ENCODE measurements around the gene BRD9. TPM values are rescaled to one million over a fixed set of nuclear protein-coding genes. Genes with fewer than 3 reads are reported as not detected.
A peak's percentile ranks its signal among the peaks of the same experiment; 100 is the strongest.

The BRD9 gene
- total RNA-seq, 2 experiments from 2014 or later: 46.6 to 51.7 TPM

GRCh38 chr5:859391-859790 lies 33.2 kb downstream of the BRD9 start:
- ATAC-seq (no peak), DNase-seq (no peak)
- no peaks in the 10 kb centered on the region for H3K27me3 Mint-ChIP-seq
- CTCF ChIA-PET: no interaction called here
- peaks cover 4% of the 10 kb centered on the region for H3K36me3 Mint-ChIP-seq (ENCODE audit: low read depth)
- no peaks in the 10 kb centered on the region for H3K4me1 Mint-ChIP-seq (ENCODE audit: low read depth)
- no peaks in the 10 kb centered on the region for H3K9me3 Mint-ChIP-seq
- TF ChIP-seq CTCF (IDR thresholded peaks at IDR 0.05): no peak
- H3K4me3 Mint-ChIP-seq: no peak overlapping the region
- POLR2A ChIA-PET: no interaction called here
- intact Hi-C loops (cut with micrococcal nuclease): no loop called here
- H3K27ac Mint-ChIP-seq: no peak overlapping the region

- Mint-ChIP-seq H3K4me1 (ENCODE audit: low read depth) (no peaks in the 10 kb centered on the region), H3K4me3 (no peak overlapping the region), H3K36me3 (ENCODE audit: low read depth) (no peaks in the 10 kb centered on the region), H3K27ac (no peak overlapping the region), H3K27me3 (no peaks in the 10 kb centered on the region), H3K9me3 (no peaks in the 10 kb centered on the region)
- ChIA-PET POLR2A (no interaction called here), CTCF (no interaction called here)
- no peak for TF ChIP-seq CTCF (IDR thresholded peaks at IDR 0.05)
- ATAC-seq: no peak
- intact Hi-C loops (cut with micrococcal nuclease): no loop called here
- DNase-seq: no peak
These were observed 33.9 kb downstream of the BRD9 start for GRCh38 chr5:858726-859125.

GRCh38 chr5:856531-857425 lies 35.8 kb downstream of the BRD9 start:
- DNase-seq: peak; percentile 25
- intact Hi-C loops (cut with micrococcal nuclease): no loop called here
- Mint-ChIP-seq H3K27me3 (no peaks in the 10 kb centered on the region), H3K4me1 (ENCODE audit: low read depth) (no peaks in the 10 kb centered on the region), H3K4me3 (no peak overlapping the region), H3K36me3 (ENCODE audit: low read depth) (no peaks in the 10 kb centered on the region), H3K9me3 (no peaks in the 10 kb centered on the region), H3K27ac (no peak overlapping the region)
- POLR2A ChIA-PET: no interaction called here
- no peak for TF ChIP-seq CTCF (IDR thresholded peaks at IDR 0.05)
- CTCF ChIA-PET: no interaction called here
- ATAC-seq: peak; percentile 39

GRCh38 chr5:855771-856530 lies 36.6 kb downstream of the BRD9 start:
- H3K36me3 Mint-ChIP-seq (ENCODE audit: low read depth): no peaks in the 10 kb centered on the region
- CTCF ChIA-PET: no interaction called here
- no peak overlapping the region for H3K27ac Mint-ChIP-seq
- POLR2A ChIA-PET: no interaction called here
- intact Hi-C loops (cut with micrococcal nuclease): no loop called here
- peak; percentile 45 for ATAC-seq
- TF ChIP-seq CTCF (IDR thresholded peaks at IDR 0.05): no peak
- peak; percentile 23 for DNase-seq
- peaks cover 1% of the 10 kb centered on the region for H3K27me3 Mint-ChIP-seq
- no peak overlapping the region for H3K4me3 Mint-ChIP-seq
- no peaks in the 10 kb centered on the region for H3K4me1 Mint-ChIP-seq (ENCODE audit: low read depth)
- no peaks in the 10 kb centered on the region for H3K9me3 Mint-ChIP-seq

Data from activated CD8-positive, alpha-beta T cell treated with anti-CD3 and anti-CD28 coated beads for 36 hours (primary cell).